Activated CD4-positive, alpha-beta memory T cell treated with anti-CD3 and anti-CD28 coated beads, Interleukin-2, amount 10 ng/mL, durations not matched to agents 7 days and 5 days (primary cell): ENCODE data around the gene GFPT2. TPM values are rescaled to one million over a fixed set of nuclear protein-coding genes. Genes with fewer than 3 reads are reported as not detected.

Source experiments
- CTCF ChIA-PET: fragments of 350-600 bp; sonication (Branson Sonifier 250); formaldehyde crosslinking; loops from one replicate; lab custom pipeline; 2021; ENCODE audit warnings: antibody characterized with exemption, inconsistent platforms; lab: Charles Lee
- POLR2A ChIA-PET: fragments of 350-600 bp; sonication (Branson Sonifier 250); formaldehyde crosslinking; loops from one replicate; lab custom pipeline; 2021; ENCODE audit warnings: antibody characterized with exemption; lab: Charles Lee
- DNase-seq: peaks from one replicate; pipeline ENCODE4 v3.0.0-alpha.2; 2020
- H3K27ac Mint-ChIP-seq: one replicate; pipeline ENCODE4 v1.8.0; 2021; ENCODE audit warnings: mild to moderate bottlenecking, mixed read lengths
- H3K27me3 Mint-ChIP-seq: one replicate; pipeline ENCODE4 v1.8.0; 2021; ENCODE audit warnings: mixed read lengths
- H3K36me3 Mint-ChIP-seq: one replicate; pipeline ENCODE4 v1.8.0; 2021; ENCODE audit warnings: low read depth, mixed read lengths
- H3K4me1 Mint-ChIP-seq: one replicate; pipeline ENCODE4 v1.8.0; 2021; ENCODE audit warnings: mixed read lengths
- H3K4me3 Mint-ChIP-seq: one replicate; pipeline ENCODE4 v1.8.0; 2021; ENCODE audit warnings: mild to moderate bottlenecking, mixed read lengths
- H3K9me3 Mint-ChIP-seq: one replicate; pipeline ENCODE4 v1.8.0; 2021; ENCODE audit warnings: mixed read lengths
- total RNA-seq, 2 experiments: library from RNA; stranded (reverse); gene quantifications; one replicate each; pipeline ENCODE4 v1.2.3, GENCODE V29; 2021

Gene GFPT2
- total RNA-seq, 2 experiments from 2014 or later, result not detected

- CTCF ChIA-PET, result interaction anchor here (1.1 kb wide), 1 partner anchor 13 kb away, joined by 4 read pairs; no protein-coding TSS in a partner anchor
- POLR2A ChIA-PET, result no interaction called here
- Mint-ChIP-seq H3K36me3 (no peaks in the 10 kb centered on the region), H3K9me3 (no peaks in the 10 kb centered on the region), H3K4me3 (no peak overlapping the region), H3K27me3 (peaks cover 9% of the 10 kb centered on the region), H3K27ac (no peak overlapping the region), H3K4me1 (no peaks in the 10 kb centered on the region)
- DNase-seq, result no peak
These were observed 11.5 kb downstream of the GFPT2 start for GRCh38 chr5:180341595-180341994.

- Mint-ChIP-seq H3K36me3 (no peaks in the 10 kb centered on the region), H3K4me3 (no peak overlapping the region), H3K27me3 (peaks cover 9% of the 10 kb centered on the region), H3K9me3 (no peaks in the 10 kb centered on the region), H3K4me1 (no peaks in the 10 kb centered on the region), H3K27ac (no peak overlapping the region)
- CTCF ChIA-PET, result no interaction called here
- no peak for DNase-seq
- POLR2A ChIA-PET, result no interaction called here
These were observed 12.3 kb downstream of the GFPT2 start for GRCh38 chr5:180340856-180341255.

- DNase-seq, result no peak
- Mint-ChIP-seq H3K36me3 (no peaks in the 10 kb centered on the region), H3K27me3 (peaks cover 9% of the 10 kb centered on the region), H3K4me3 (no peak overlapping the region), H3K27ac (no peak overlapping the region), H3K4me1 (no peaks in the 10 kb centered on the region), H3K9me3 (no peaks in the 10 kb centered on the region)
- ChIA-PET POLR2A (no interaction called here), CTCF (no interaction called here)
These were observed 13.5 kb downstream of the GFPT2 start for GRCh38 chr5:180339583-180340183.

- H3K36me3 Mint-ChIP-seq, result no peaks in the 10 kb centered on the region
- no peaks in the 10 kb centered on the region for H3K9me3 Mint-ChIP-seq
- H3K27ac Mint-ChIP-seq, result no peak overlapping the region
- ChIA-PET POLR2A (no interaction called here), CTCF (interaction anchor here (2.8 kb wide), 1 partner anchor 10 kb away, joined by 10 read pairs; no protein-coding TSS in a partner anchor)
- H3K27me3 Mint-ChIP-seq, result peaks cover 6% of the 10 kb centered on the region
- no peak for DNase-seq
- H3K4me1 Mint-ChIP-seq, result no peaks in the 10 kb centered on the region
- H3K4me3 Mint-ChIP-seq, result no peak overlapping the region
These were observed 15.0 kb downstream of the GFPT2 start for GRCh38 chr5:180338001-180338707.

- H3K36me3 Mint-ChIP-seq, result no peaks in the 10 kb centered on the region
- peaks cover 8% of the 10 kb centered on the region for H3K27me3 Mint-ChIP-seq
These were observed 16.7 kb downstream of the GFPT2 start for GRCh38 chr5:180336234-180337020.

GRCh38 chr5:180335614-180336233 lies 17.4 kb downstream of the GFPT2 start:
- Mint-ChIP-seq H3K36me3 (no peaks in the 10 kb centered on the region), H3K27ac (no peak overlapping the region), H3K4me1 (no peaks in the 10 kb centered on the region), H3K4me3 (no peak overlapping the region), H3K27me3 (peaks cover 13% of the 10 kb centered on the region), H3K9me3 (no peaks in the 10 kb centered on the region)
- no peak for DNase-seq
- POLR2A ChIA-PET, result interaction anchor here (1.4 kb wide), 1 partner anchor 14 kb away, joined by 3 read pairs; no protein-coding TSS in a partner anchor
- CTCF ChIA-PET, result interaction anchor here (0.9 to 2.5 kb wide), 2 partner anchors 9 to 20 kb away, joined by 3 to 8 read pairs; no protein-coding TSS in a partner anchor

More at GRCh38 chr5:180336234-180337020, 16.7 kb downstream of the GFPT2 start:
- DNase-seq, result no peak
- H3K27ac Mint-ChIP-seq, result no peak overlapping the region
- H3K4me1 Mint-ChIP-seq, result no peaks in the 10 kb centered on the region
- CTCF ChIA-PET, result interaction anchor here (0.9 to 2.8 kb wide), 3 partner anchors 8 to 21 kb away, joined by 3 to 10 read pairs (median 8); no protein-coding TSS in a partner anchor
- no peaks in the 10 kb centered on the region for H3K9me3 Mint-ChIP-seq
- POLR2A ChIA-PET, result interaction anchor here (0.5 to 1.4 kb wide), 2 partner anchors 13 to 39 kb away, joined by 3 read pairs; no protein-coding TSS in a partner anchor
- no peak overlapping the region for H3K4me3 Mint-ChIP-seq

- Mint-ChIP-seq H3K4me1 (no peaks in the 10 kb centered on the region), H3K4me3 (no peak overlapping the region), H3K36me3 (no peaks in the 10 kb centered on the region), H3K27ac (no peak overlapping the region), H3K9me3 (no peaks in the 10 kb centered on the region), H3K27me3 (peaks cover 16% of the 10 kb centered on the region)
- no peak for DNase-seq
- ChIA-PET CTCF (interaction anchor here (0.6 to 2.5 kb wide), 2 partner anchors 20 to 42 kb away, joined by 3 to 8 read pairs; no protein-coding TSS in a partner anchor), POLR2A (interaction anchor here (1.4 kb wide), 1 partner anchor 14 kb away, joined by 3 read pairs; no protein-coding TSS in a partner anchor)
These were observed 18.2 kb downstream of the GFPT2 start for GRCh38 chr5:180334751-180335613.

- Mint-ChIP-seq H3K9me3 (no peaks in the 10 kb centered on the region), H3K4me3 (no peak overlapping the region)
- CTCF ChIA-PET, result interaction anchor here (2.5 kb wide), 1 partner anchor 19 kb away, joined by 8 read pairs; no protein-coding TSS in a partner anchor
These were observed 19.0 kb downstream of the GFPT2 start for GRCh38 chr5:180334176-180334575.

GRCh38 chr5:180333661-180334060 lies 19.5 kb downstream of the GFPT2 start:
- DNase-seq, result no peak
- Mint-ChIP-seq H3K27me3 (peaks cover 16% of the 10 kb centered on the region), H3K36me3 (no peaks in the 10 kb centered on the region), H3K4me1 (no peaks in the 10 kb centered on the region), H3K4me3 (no peak overlapping the region), H3K27ac (no peak overlapping the region), H3K9me3 (no peaks in the 10 kb centered on the region)
- POLR2A ChIA-PET, result no interaction called here
- CTCF ChIA-PET, result no interaction called here

More at GRCh38 chr5:180334176-180334575, 19.0 kb downstream of the GFPT2 start:
- DNase-seq, result no peak
- peaks cover 16% of the 10 kb centered on the region for H3K27me3 Mint-ChIP-seq
- no peaks in the 10 kb centered on the region for H3K4me1 Mint-ChIP-seq
- POLR2A ChIA-PET, result no interaction called here
- no peaks in the 10 kb centered on the region for H3K36me3 Mint-ChIP-seq
- H3K27ac Mint-ChIP-seq, result no peak overlapping the region

GRCh38 chr5:180332861-180333260 lies 20.3 kb downstream of the GFPT2 start:
- Mint-ChIP-seq H3K9me3 (no peaks in the 10 kb centered on the region), H3K4me1 (no peaks in the 10 kb centered on the region), H3K4me3 (no peak overlapping the region), H3K36me3 (no peaks in the 10 kb centered on the region), H3K27ac (no peak overlapping the region), H3K27me3 (peaks cover 16% of the 10 kb centered on the region)
- ChIA-PET POLR2A (no interaction called here), CTCF (no interaction called here)
- no peak for DNase-seq

GRCh38 chr5:180332051-180332517 lies 21.1 kb downstream of the GFPT2 start:
- no peak overlapping the region for H3K4me3 Mint-ChIP-seq
- peaks cover 16% of the 10 kb centered on the region for H3K27me3 Mint-ChIP-seq
- no peaks in the 10 kb centered on the region for H3K36me3 Mint-ChIP-seq
- H3K27ac Mint-ChIP-seq, result no peak overlapping the region
- ChIA-PET CTCF (no interaction called here), POLR2A (no interaction called here)
- no peaks in the 10 kb centered on the region for H3K9me3 Mint-ChIP-seq
- no peak for DNase-seq
- H3K4me1 Mint-ChIP-seq, result no peaks in the 10 kb centered on the region

- ChIA-PET CTCF (interaction anchor here (4.0 kb wide), 1 partner anchor 37 kb away, joined by 49 read pairs; no protein-coding TSS in a partner anchor), POLR2A (no interaction called here)
- H3K9me3 Mint-ChIP-seq, result no peaks in the 10 kb centered on the region
- H3K27me3 Mint-ChIP-seq, result peaks cover 16% of the 10 kb centered on the region
- H3K36me3 Mint-ChIP-seq, result no peaks in the 10 kb centered on the region
- no peak overlapping the region for H3K27ac Mint-ChIP-seq
- H3K4me3 Mint-ChIP-seq, result no peak overlapping the region
- DNase-seq, result no peak
- no peaks in the 10 kb centered on the region for H3K4me1 Mint-ChIP-seq
These were observed 21.5 kb downstream of the GFPT2 start for GRCh38 chr5:180331647-180331950.
